MM.1S (cell line): Measurements from ENCODE around the gene VAV2.

Experiments
- DNase-seq: peaks from one replicate; pipeline ENCODE4 v3.0.0-alpha.2; 2015
- H2AFZ ChIP-seq: fragments of 300-600 bp; sonication (generic); 2 replicates; pipeline ENCODE4 v1.6.0; 2016; ENCODE audit warnings: antibody characterized with exemption, low read length
- H3F3A ChIP-seq: fragments of 300-600 bp; sonication (generic); 2 replicates; pipeline ENCODE4 v1.6.1; 2016; ENCODE audit warnings: mild to moderate bottlenecking, antibody characterized with exemption, low read length, moderate library complexity, mixed read lengths; ENCODE audit not compliant: insufficient read depth
- H3K27ac ChIP-seq: fragments of 300-600 bp; sonication (generic); 2 replicates; pipeline ENCODE4 v1.5.1; 2016; ENCODE audit warnings: mild to moderate bottlenecking, low read length
- H3K27me3 ChIP-seq: fragments of 300-600 bp; sonication (generic); replicated peaks from 2 replicates; pipeline ENCODE4 v1.6.0; 2016; ENCODE audit warnings: low read length; ENCODE audit not compliant: insufficient read depth
- H3K36me3 ChIP-seq: fragments of 300-600 bp; sonication (generic); replicated peaks from 2 replicates; pipeline ENCODE4 v1.6.1; 2016; ENCODE audit warnings: mild to moderate bottlenecking, low read length, mixed read lengths; ENCODE audit not compliant: insufficient read depth
- H3K4me1 ChIP-seq: fragments of 300-600 bp; sonication (generic); 2 replicates; pipeline ENCODE4 v1.6.1; 2016; ENCODE audit warnings: low read length, mixed read lengths
- H3K4me2 ChIP-seq: fragments of 300-600 bp; sonication (generic); 2 replicates; pipeline ENCODE4 v1.6.0; 2016; ENCODE audit warnings: low read depth, low read length
- H3K4me3 ChIP-seq: fragments of 300-600 bp; sonication (generic); 2 replicates; pipeline ENCODE4 v1.5.1; 2016; ENCODE audit warnings: low read length, mixed read lengths
- H3K79me2 ChIP-seq: fragments of 300-600 bp; sonication (generic); 2 replicates; pipeline ENCODE4 v1.6.1; 2016; ENCODE audit warnings: mixed run types, low read length, mixed read lengths
- H3K9ac ChIP-seq: fragments of 300-600 bp; sonication (generic); 2 replicates; pipeline ENCODE4 v1.6.1; 2016; ENCODE audit warnings: low read length, mixed read lengths
- H3K9me2 ChIP-seq: fragments of 300-600 bp; sonication (generic); replicated peaks from 2 replicates; pipeline ENCODE4 v1.6.1; 2016; ENCODE audit warnings: mild to moderate bottlenecking, low read length, mixed read lengths; ENCODE audit not compliant: insufficient read depth
- H3K9me3 ChIP-seq: fragments of 300-600 bp; sonication (generic); replicated peaks from 2 replicates; pipeline ENCODE4 v1.6.1; 2016; ENCODE audit warnings: mild to moderate bottlenecking, low read length, mixed read lengths; ENCODE audit not compliant: insufficient read depth
- H4K20me1 ChIP-seq: fragments of 300-600 bp; sonication (generic); 2 replicates; pipeline ENCODE4 v1.6.1; 2016; ENCODE audit warnings: mild to moderate bottlenecking, low read length, moderate library complexity, mixed read lengths; ENCODE audit not compliant: insufficient read depth
- EZH2 ChIP-seq: fragments of 300-600 bp; sonication (generic); optimal IDR thresholded peaks from 2 replicates; pipeline ENCODE3; 2017; ENCODE audit warnings: low read depth, mild to moderate bottlenecking, antibody characterized with exemption, low read length, mixed read lengths
- EZH2phosphoT487 ChIP-seq: fragments of 300-600 bp; sonication (generic); IDR thresholded peaks from 2 replicates; pipeline ENCODE4 v1.6.1; 2018; ENCODE audit warnings: antibody characterized with exemption, low read length
- TF ChIP-seq, protein P1 (sequence below): fragments of 300-600 bp; sonication (generic); IDR thresholded peaks from 2 replicates; pipeline ENCODE4 v1.5.1; 2016; ENCODE audit warnings: antibody characterized with exemption, low read length, mixed read lengths

VAV2 gene

DNA sequence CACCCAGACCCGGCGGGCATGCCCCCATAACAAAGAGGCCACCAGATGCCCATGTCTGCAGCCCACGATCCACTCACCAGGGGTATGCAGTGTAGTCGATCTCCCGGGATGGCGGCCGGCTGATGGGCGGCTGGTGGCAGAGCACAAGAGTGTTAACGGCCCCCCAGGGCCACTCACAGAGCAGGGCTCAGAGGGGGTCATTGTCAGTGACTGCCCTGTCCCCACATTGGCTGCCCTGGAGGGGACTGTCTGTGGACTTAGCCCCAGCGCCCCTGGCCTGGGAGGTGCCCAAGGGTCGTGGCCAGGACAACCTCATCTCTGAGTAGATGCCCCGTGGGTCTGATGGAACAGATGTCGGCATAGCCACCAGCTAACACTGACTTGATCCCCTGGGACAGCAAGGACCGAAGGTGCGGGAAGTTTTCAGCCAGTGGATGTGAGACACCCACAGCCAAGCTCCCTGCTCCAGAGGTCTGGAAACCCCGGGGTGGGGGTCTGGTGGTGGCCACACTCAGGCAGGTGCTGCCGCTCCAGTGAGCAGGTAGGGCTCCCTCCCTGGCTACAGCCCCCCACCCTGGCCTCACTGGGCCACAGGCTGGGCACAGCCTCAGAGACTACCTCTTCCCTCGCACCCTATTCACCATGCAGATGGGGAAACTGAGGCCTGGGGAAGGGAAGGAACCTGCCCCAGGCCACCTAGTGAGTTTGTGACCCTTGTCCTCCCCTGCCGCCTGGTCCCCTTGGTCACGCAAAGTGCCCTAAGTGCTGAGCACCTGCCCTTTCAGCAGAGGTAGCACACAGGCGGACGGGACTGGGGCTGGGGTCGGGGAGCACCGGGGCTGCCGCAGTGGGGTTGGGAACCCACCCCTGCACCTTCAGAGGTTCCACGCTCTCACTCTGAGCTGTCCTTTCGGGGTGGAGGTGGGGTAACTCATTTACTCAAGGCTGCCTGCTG lies 215.9 kb downstream of the VAV2 start:
- Histone ChIP-seq H3K36me3 (no peaks in the 10 kb centered on the region), H3F3A (no peaks in the 10 kb centered on the region), H3K27ac (no peak overlapping the region), H3K79me2 (no peaks in the 10 kb centered on the region), H3K4me3 (no peak overlapping the region), H3K9ac (no peak overlapping the region), H3K4me2 (no peak overlapping the region), H3K9me3 (no peaks in the 10 kb centered on the region), H3K4me1 (no peaks in the 10 kb centered on the region), H3K9me2 (no peaks in the 10 kb centered on the region), H2AFZ (no peak overlapping the region), H3K27me3 (peaks cover 21% of the 10 kb centered on the region), H4K20me1 (no peaks in the 10 kb centered on the region)
- no peak for DNase-seq
- TF ChIP-seq, protein P1, sequence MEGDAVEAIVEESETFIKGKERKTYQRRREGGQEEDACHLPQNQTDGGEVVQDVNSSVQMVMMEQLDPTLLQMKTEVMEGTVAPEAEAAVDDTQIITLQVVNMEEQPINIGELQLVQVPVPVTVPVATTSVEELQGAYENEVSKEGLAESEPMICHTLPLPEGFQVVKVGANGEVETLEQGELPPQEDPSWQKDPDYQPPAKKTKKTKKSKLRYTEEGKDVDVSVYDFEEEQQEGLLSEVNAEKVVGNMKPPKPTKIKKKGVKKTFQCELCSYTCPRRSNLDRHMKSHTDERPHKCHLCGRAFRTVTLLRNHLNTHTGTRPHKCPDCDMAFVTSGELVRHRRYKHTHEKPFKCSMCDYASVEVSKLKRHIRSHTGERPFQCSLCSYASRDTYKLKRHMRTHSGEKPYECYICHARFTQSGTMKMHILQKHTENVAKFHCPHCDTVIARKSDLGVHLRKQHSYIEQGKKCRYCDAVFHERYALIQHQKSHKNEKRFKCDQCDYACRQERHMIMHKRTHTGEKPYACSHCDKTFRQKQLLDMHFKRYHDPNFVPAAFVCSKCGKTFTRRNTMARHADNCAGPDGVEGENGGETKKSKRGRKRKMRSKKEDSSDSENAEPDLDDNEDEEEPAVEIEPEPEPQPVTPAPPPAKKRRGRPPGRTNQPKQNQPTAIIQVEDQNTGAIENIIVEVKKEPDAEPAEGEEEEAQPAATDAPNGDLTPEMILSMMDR: no peak
- no peak for TF ChIP-seq EZH2phosphoT487
- TF ChIP-seq EZH2: no peak

DNA sequence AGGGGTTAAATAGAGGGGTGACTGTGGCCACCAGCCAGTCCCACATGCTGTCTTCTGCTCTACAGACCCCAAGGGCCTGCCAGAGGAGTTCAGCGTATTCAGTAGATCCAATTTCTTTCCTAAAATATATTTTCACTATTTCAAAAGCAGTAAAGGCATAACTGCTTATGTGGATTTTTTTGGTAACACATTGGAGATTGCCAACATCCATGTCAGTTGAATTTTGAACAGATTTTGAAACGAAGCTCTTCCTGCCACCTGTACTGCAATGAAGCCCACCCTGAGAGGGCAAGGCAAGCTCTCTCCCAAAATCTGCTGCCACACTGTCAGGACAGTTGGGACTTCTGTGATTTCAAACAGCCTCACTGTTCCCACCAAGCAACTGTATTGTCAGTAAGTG lies 216.8 kb downstream of the VAV2 start:
- Histone ChIP-seq H3K4me3 (no peak overlapping the region), H4K20me1 (no peaks in the 10 kb centered on the region), H3K27me3 (peaks cover 21% of the 10 kb centered on the region), H2AFZ (no peak overlapping the region), H3K79me2 (no peaks in the 10 kb centered on the region), H3K4me2 (no peak overlapping the region), H3K27ac (no peak overlapping the region), H3F3A (no peaks in the 10 kb centered on the region), H3K9me2 (no peaks in the 10 kb centered on the region), H3K36me3 (no peaks in the 10 kb centered on the region), H3K9ac (no peak overlapping the region), H3K4me1 (no peaks in the 10 kb centered on the region), H3K9me3 (no peaks in the 10 kb centered on the region)
- no peak for TF ChIP-seq EZH2
- TF ChIP-seq EZH2phosphoT487: no peak
- TF ChIP-seq, protein P1: no peak
- no peak for DNase-seq

DNA sequence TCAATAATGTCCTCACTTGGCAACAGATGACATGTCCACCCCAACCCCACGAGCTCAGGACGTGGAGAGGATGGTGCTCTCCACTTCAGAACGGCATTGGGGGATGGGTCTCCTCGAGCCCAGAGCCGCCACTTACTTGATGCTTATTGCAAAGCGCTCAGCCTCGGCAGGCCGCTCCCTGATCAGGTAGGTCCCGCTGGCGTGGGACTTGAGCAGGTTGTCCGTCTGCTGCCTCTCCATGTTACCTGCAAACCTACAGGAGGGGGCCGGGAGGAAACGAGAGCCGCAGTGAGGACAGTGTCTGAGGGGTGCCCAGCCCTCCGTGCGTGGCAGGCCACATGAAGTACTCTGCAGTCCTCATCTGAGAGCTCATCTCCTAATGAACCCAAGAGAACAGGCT lies 217.3 kb downstream of the VAV2 start:
- H3K9me3 ChIP-seq: no peaks in the 10 kb centered on the region
- no peaks in the 10 kb centered on the region for H3K79me2 ChIP-seq
- no peaks in the 10 kb centered on the region for H3K9me2 ChIP-seq
- no peaks in the 10 kb centered on the region for H3K4me1 ChIP-seq
- no peak overlapping the region for H3K27ac ChIP-seq
- TF ChIP-seq EZH2phosphoT487 (no peak), EZH2 (no peak)
- TF ChIP-seq, protein P1: no peak
- no peaks in the 10 kb centered on the region for H3K36me3 ChIP-seq
- H3K27me3 ChIP-seq: peaks cover 21% of the 10 kb centered on the region
- H3K4me2 ChIP-seq: no peak overlapping the region
- no peak overlapping the region for H3K4me3 ChIP-seq
- H3K9ac ChIP-seq: no peak overlapping the region
- DNase-seq: no peak
- no peak overlapping the region for H2AFZ ChIP-seq
- no peaks in the 10 kb centered on the region for H4K20me1 ChIP-seq
- no peaks in the 10 kb centered on the region for H3F3A ChIP-seq
